Keratinocyte (primary cell): ENCODE measurements around the gene ANTXRL. TPM values are rescaled to one million over a fixed set of nuclear protein-coding genes. Genes with fewer than 3 reads are reported as not detected.

ENCODE experiments used
- DNase-seq: peaks from one replicate; pipeline ENCODE4 v3.0.0-alpha.2; 2011; ENCODE audit warnings: low read depth, missing footprints, low spot score
- FAIRE-seq: peaks from 2 replicates; lab custom pipeline; 2011; peaks lifted over from hg19 to GRCh38; lab: Jason Lieb, UNC
- H2AFZ ChIP-seq: 2 replicates; pipeline ENCODE4 v1.6.0; 2012; ENCODE audit warnings: low read length, control low read depth, inconsistent platforms; ENCODE audit not compliant: control insufficient read depth
- H3K27ac ChIP-seq: 2 replicates; pipeline ENCODE4 v1.5.1; 2011; ENCODE audit warnings: low read length; ENCODE audit not compliant: control insufficient read depth, insufficient read depth
- H3K27me3 ChIP-seq: 3 replicates; pipeline ENCODE4 v1.6.0; 2011; ENCODE audit warnings: low read length; ENCODE audit not compliant: control insufficient read depth, insufficient read depth; ENCODE audit errors: extremely low read depth
- H3K36me3 ChIP-seq, 2 experiments: 2 replicates in 1 of 2; 3 replicates in 1 of 2; pipeline ENCODE4 v1.5.1; 2011; ENCODE audit warnings: low read length in 2 of 2, mild to moderate bottlenecking in 1 of 2; ENCODE audit not compliant: control insufficient read depth in 2 of 2, insufficient read depth in 2 of 2; ENCODE audit errors: extremely low read depth in 1 of 2
- H3K4me1 ChIP-seq: 3 replicates; pipeline ENCODE4 v1.5.1; 2011; ENCODE audit warnings: low read length; ENCODE audit not compliant: control insufficient read depth, insufficient read depth; ENCODE audit errors: extremely low read depth
- H3K4me2 ChIP-seq: 3 replicates; pipeline ENCODE4 v1.6.0; 2011; ENCODE audit warnings: low read depth, low read length; ENCODE audit not compliant: control insufficient read depth, insufficient read depth; ENCODE audit errors: extremely low read depth
- H3K4me3 ChIP-seq, 3 experiments: fragments of 200-600 bp in 1 of 3; sonication (generic) in 1 of 3; 2 replicates in 2 of 3; 3 replicates in 1 of 3; pipeline ENCODE4 v1.5.1; 2011 to 2016; ENCODE audit warnings: low read length in 3 of 3, mild to moderate bottlenecking in 3 of 3, control low read depth in 2 of 3, inconsistent platforms in 1 of 3, low read depth in 1 of 3, mixed read lengths in 1 of 3, mixed run types in 1 of 3, moderate library complexity in 1 of 3; ENCODE audit not compliant: control insufficient read depth in 2 of 3, insufficient read depth in 2 of 3; ENCODE audit errors: extremely low read depth in 1 of 3
- H3K79me2 ChIP-seq: 2 replicates; pipeline ENCODE4 v1.6.0; 2012; ENCODE audit warnings: low read length; ENCODE audit not compliant: control insufficient read depth, insufficient read depth
- H3K9ac ChIP-seq: 3 replicates; pipeline ENCODE4 v1.6.0; 2011; ENCODE audit warnings: low read length; ENCODE audit not compliant: control insufficient read depth, insufficient read depth; ENCODE audit errors: extremely low read depth
- H3K9me1 ChIP-seq: 3 replicates; pipeline ENCODE4 v1.6.0; 2011; ENCODE audit warnings: low read length; ENCODE audit not compliant: control insufficient read depth, insufficient read depth; ENCODE audit errors: extremely low read depth
- H3K9me3 ChIP-seq: 2 replicates; pipeline ENCODE4 v1.5.1; 2012; ENCODE audit warnings: low read depth, low read length; ENCODE audit not compliant: control insufficient read depth
- H4K20me1 ChIP-seq: 3 replicates; pipeline ENCODE4 v1.6.0; 2011; ENCODE audit warnings: low read length; ENCODE audit not compliant: control insufficient read depth, insufficient read depth; ENCODE audit errors: extremely low read depth
- CTCF ChIP-seq, 3 experiments: IDR thresholded peaks in 1 of 3; conservative IDR thresholded peaks in 1 of 3; optimal IDR thresholded peaks in 1 of 3; 2 replicates in 2 of 3; 3 replicates in 1 of 3; pipeline versions ENCODE3 to v1.5.1; 2011; ENCODE audit warnings: low read length in 3 of 3, mild to moderate bottlenecking in 3 of 3, moderate library complexity in 2 of 3, control low read depth in 1 of 3, inconsistent platforms in 1 of 3; ENCODE audit not compliant: insufficient read depth in 2 of 3; ENCODE audit errors: extremely low read depth in 1 of 3
- EZH2 ChIP-seq: IDR thresholded peaks from one replicate; pipeline ENCODE4 v1.6.1; 2012; ENCODE audit warnings: inconsistent platforms, mild to moderate bottlenecking, low read length, moderate library complexity
- dilution Hi-C: fragments of 300-500 bp; cut with MboI; formaldehyde crosslinking; loops from one replicate; pipeline ENCODE4 v1.7.0; 2020; ENCODE audit warnings: low sequenced_read_pairs; ENCODE audit not compliant: extremely low pct_ligation_motif_present
- polyA plus RNA-seq, 5 experiments: library from polyadenylated mRNA; depleted of rRNA in 3 of 5; stranded (reverse) in 3 of 5; stranded (forward) in 1 of 5; unstranded in 1 of 5; fragments of >200 nt; gene quantifications; 1 replicate in 1 of 5; 2 replicates in 3 of 5; 3 replicates in 1 of 5; pipeline versions ENCODE4 v1.2.1 to v1.2.3, GENCODE V29; 2011 to 2012; ENCODE audit warnings: missing spikeins in 2 of 5, low read depth in 1 of 5, low replicate concordance in 1 of 5

Gene ANTXRL
- polyA plus RNA-seq, 1 donor (not counting 4 experiments of a cell fraction or from before 2014, with no cell fraction given) = not detected

GRCh38 chr10:46239247-46239646 is 47.5 kb upstream of the ANTXRL start:
- Histone ChIP-seq H2AFZ (no peak overlapping the region), H3K4me1 (peaks cover 7% of the 10 kb centered on the region), H3K27ac (no peak overlapping the region), H3K4me3 (no peak overlapping the region), H3K36me3 (no peaks in the 10 kb centered on the region), H3K79me2 (no peaks in the 10 kb centered on the region), H3K9me3 (no peaks in the 10 kb centered on the region), H3K27me3 (no peaks in the 10 kb centered on the region), H4K20me1 (no peaks in the 10 kb centered on the region), H3K9ac (no peak overlapping the region), H3K4me2 (no peak overlapping the region), H3K9me1 (no peaks in the 10 kb centered on the region)
- DNase-seq (no peak), FAIRE-seq (no peak)
- no peak for TF ChIP-seq EZH2
- TF ChIP-seq CTCF (optimal IDR thresholded peaks at IDR 0.05 in 1 of 3, IDR thresholded peaks at IDR 0.05 in 1 of 3, conservative IDR thresholded peaks at IDR 0.05 in 1 of 3; ENCODE audit: extremely low read depth in 1 of 3, insufficient read depth in 2 of 3, low read length in 3 of 3) = no peak
- dilution Hi-C loops = no loop called here

GRCh38 chr10:46239993-46240683 is 46.7 kb upstream of the ANTXRL start:
- no peak overlapping the region for H3K9ac ChIP-seq
- H3K79me2 ChIP-seq = no peaks in the 10 kb centered on the region
- H3K36me3 ChIP-seq = no peaks in the 10 kb centered on the region
- H3K27me3 ChIP-seq = no peaks in the 10 kb centered on the region
- no peak overlapping the region for H2AFZ ChIP-seq
- DNase-seq = no peak
- no peak overlapping the region for H3K4me2 ChIP-seq
- H3K9me1 ChIP-seq = no peaks in the 10 kb centered on the region
- no peak for TF ChIP-seq CTCF (optimal IDR thresholded peaks at IDR 0.05 in 1 of 3, IDR thresholded peaks at IDR 0.05 in 1 of 3, conservative IDR thresholded peaks at IDR 0.05 in 1 of 3; ENCODE audit: extremely low read depth in 1 of 3, insufficient read depth in 2 of 3, low read length in 3 of 3)
- H3K9me3 ChIP-seq = no peaks in the 10 kb centered on the region
- peaks cover 7% of the 10 kb centered on the region for H3K4me1 ChIP-seq
- H4K20me1 ChIP-seq = no peaks in the 10 kb centered on the region
- no peak overlapping the region for H3K27ac ChIP-seq
- dilution Hi-C loops = no loop called here
- no peak for FAIRE-seq
- no peak overlapping the region for H3K4me3 ChIP-seq
